ENCODE results near the gene PTK6. TPM values are rescaled to one million over a fixed set of nuclear protein-coding genes. Genes with fewer than 3 reads are reported as not detected.

Gene PTK6
- total and polyA plus RNA-seq, 2 donors (not counting 1 experiment from before 2014, with no cell fraction given) = 0.86 to 2.3 TPM

DNA sequence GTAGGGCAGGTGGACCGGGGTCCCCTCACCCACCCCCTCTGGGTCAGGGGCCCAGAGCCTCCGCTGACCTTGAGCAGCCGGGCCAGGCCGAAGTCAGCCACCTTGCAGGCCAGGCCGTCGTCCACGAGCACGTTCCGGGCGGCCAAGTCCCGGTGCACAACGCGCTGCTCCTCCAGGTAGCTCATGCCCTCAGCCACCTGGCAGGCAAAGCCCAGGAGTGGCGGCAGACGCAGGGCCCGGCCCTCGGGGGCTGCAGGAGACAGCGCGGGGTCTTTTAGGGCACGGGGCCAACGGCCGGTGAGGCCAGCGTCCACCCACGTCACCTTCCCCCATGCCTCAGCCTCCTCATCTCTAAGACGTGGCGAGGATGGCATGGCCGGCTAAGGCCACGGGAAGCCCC is 4.2 kb upstream of the PTK6 start:
- POLR2A ChIA-PET = interaction anchor here (0.6 to 2.1 kb wide), 5 partner anchors 13 to 359 kb away, joined by 4 to 11 read pairs (median 5); partner anchors contain the start of genes FNDC11 and GMEB2
- intact Hi-C loops (cut with micrococcal nuclease) = no loop called here
- Mint-ChIP-seq H3K4me1 (peaks cover 59% of the 10 kb centered on the region), H3K27ac (no peak overlapping the region), H3K4me3 (no peak overlapping the region), H3K9me3 (ENCODE audit: insufficient read depth) (no peaks in the 10 kb centered on the region), H3K27me3 (no peaks in the 10 kb centered on the region)
- WGBS (ENCODE audit: insufficient coverage) = 96% methylated on average over 28 of the region's 28 CpGs
- Histone ChIP-seq H3K9ac (ENCODE audit: low read length) (no peak overlapping the region), H4K20me1 (ENCODE audit: control insufficient read depth, insufficient read depth, low read length, poor library complexity, severe bottlenecking) (no peaks in the 10 kb centered on the region), H3K79me2 (ENCODE audit: control insufficient read depth, insufficient read depth, low read length) (no peaks in the 10 kb centered on the region), H3K27me3 (replicated peaks in 1 of 4; ENCODE audit: control extremely low read depth in 1 of 4, control insufficient read depth in 3 of 4, insufficient read depth in 4 of 4, low read length in 3 of 4) (no peaks in the 10 kb centered on the region), H2AFZ (ENCODE audit: insufficient read depth, low read depth, low read length, poor library complexity, severe bottlenecking) (no peak overlapping the region), H3K4me1 (ENCODE audit: control insufficient read depth in 2 of 2, insufficient read depth in 2 of 2, low read length in 2 of 2) (peaks cover 56 to 81% of the 10 kb centered on the region in 2 donors), H3K36me3 (replicated peaks in 1 of 2; ENCODE audit: control extremely low read depth in 1 of 2, control insufficient read depth in 1 of 2, extremely low read depth in 1 of 2, insufficient read depth in 2 of 2, low read length in 1 of 2) (no peaks in the 10 kb centered on the region), H3K9me3 (ENCODE audit: control extremely low read depth in 1 of 3, control insufficient read depth in 2 of 3, insufficient read depth in 1 of 3, low read length in 2 of 3) (peaks cover 0 to 3% (median 0%) of the 10 kb centered on the region in 3 donors), H3K4me3 (ENCODE audit: control extremely low read depth in 1 of 5, extremely low read depth in 1 of 5, insufficient read depth in 1 of 5, low read depth in 2 of 5, low read length in 4 of 5) (no peak overlapping the region), H3K4me2 (replicated peaks; ENCODE audit: low read depth, low read length, poor library complexity, severe bottlenecking) (peak overlapping the region; percentile 56), H3K27ac (ENCODE audit: low read length in 2 of 2) (no peak overlapping the region)
- TF ChIP-seq EZH2 (IDR thresholded peaks at IDR 0.05; ENCODE audit: borderline replicate concordance, insufficient read depth, low read depth, low read length, poor library complexity, severe bottlenecking) = no peak
- TF ChIP-seq, protein P1, sequence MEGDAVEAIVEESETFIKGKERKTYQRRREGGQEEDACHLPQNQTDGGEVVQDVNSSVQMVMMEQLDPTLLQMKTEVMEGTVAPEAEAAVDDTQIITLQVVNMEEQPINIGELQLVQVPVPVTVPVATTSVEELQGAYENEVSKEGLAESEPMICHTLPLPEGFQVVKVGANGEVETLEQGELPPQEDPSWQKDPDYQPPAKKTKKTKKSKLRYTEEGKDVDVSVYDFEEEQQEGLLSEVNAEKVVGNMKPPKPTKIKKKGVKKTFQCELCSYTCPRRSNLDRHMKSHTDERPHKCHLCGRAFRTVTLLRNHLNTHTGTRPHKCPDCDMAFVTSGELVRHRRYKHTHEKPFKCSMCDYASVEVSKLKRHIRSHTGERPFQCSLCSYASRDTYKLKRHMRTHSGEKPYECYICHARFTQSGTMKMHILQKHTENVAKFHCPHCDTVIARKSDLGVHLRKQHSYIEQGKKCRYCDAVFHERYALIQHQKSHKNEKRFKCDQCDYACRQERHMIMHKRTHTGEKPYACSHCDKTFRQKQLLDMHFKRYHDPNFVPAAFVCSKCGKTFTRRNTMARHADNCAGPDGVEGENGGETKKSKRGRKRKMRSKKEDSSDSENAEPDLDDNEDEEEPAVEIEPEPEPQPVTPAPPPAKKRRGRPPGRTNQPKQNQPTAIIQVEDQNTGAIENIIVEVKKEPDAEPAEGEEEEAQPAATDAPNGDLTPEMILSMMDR (IDR thresholded peaks at IDR 0.05) = no peak
- DNase-seq = no peak
- no peak for ATAC-seq (ENCODE audit: low read depth)
- CTCF ChIA-PET = interaction anchor here (1.0 to 2.8 kb wide), 2 partner anchors 11 to 100 kb away, joined by 3 to 10 read pairs; no protein-coding TSS in a partner anchor

DNA sequence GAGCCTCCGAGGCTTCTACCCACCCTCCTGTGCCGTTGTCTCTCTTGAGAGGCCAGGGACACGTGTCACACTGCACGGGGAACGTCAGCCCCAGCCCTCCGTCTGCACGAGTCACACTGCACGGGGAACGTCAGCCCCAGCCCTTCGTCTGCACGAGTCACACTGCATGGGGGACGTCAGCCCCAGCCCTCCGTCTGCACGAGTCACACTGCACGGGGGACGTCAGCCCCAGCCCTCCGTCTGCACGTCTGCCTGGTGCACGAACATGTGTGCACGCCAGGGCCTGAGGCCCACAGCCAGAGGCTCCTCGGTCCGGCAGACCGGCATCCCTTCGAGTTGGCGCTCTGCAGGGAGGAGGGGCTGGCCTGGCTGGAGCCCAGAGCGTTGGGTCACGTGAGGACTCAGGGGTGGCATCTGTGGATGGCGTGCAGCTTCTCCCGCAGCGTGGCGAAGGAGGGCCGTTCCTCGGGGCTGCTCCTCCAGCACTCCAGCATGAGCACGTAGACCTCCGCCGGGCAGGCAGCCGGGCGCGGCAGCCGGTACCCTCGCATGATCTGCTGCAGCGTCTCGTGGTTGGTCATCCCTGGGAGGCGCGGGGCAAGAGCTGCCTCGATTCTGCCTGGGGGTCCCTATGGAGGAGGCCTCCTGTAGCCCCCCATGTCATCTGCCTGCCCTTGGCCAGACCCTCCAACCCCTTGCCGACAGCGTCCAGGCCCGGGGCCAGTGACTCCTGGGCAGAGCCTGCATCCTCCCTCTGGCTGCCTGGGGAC is 3.4 kb upstream of the PTK6 start:
- WGBS (ENCODE audit: insufficient coverage) = 85% methylated on average over 49 of the region's 49 CpGs
- no peaks in the 10 kb centered on the region for H3K27me3 Mint-ChIP-seq
- no peaks in the 10 kb centered on the region for H3K9me3 Mint-ChIP-seq (ENCODE audit: insufficient read depth)
- Histone ChIP-seq H3K36me3 (replicated peaks in 1 of 2; ENCODE audit: control extremely low read depth in 1 of 2, control insufficient read depth in 1 of 2, extremely low read depth in 1 of 2, insufficient read depth in 2 of 2, low read length in 1 of 2) (no peaks in the 10 kb centered on the region), H3K27me3 (replicated peaks in 1 of 4; ENCODE audit: control extremely low read depth in 1 of 4, control insufficient read depth in 3 of 4, insufficient read depth in 4 of 4, low read length in 3 of 4) (no peaks in the 10 kb centered on the region), H3K4me1 (ENCODE audit: control insufficient read depth in 2 of 2, insufficient read depth in 2 of 2, low read length in 2 of 2) (peaks cover 48 to 75% of the 10 kb centered on the region in 2 donors), H3K9me3 (ENCODE audit: control extremely low read depth in 1 of 3, control insufficient read depth in 2 of 3, insufficient read depth in 1 of 3, low read length in 2 of 3) (peaks cover 0 to 3% (median 0%) of the 10 kb centered on the region in 3 donors), H3K4me2 (replicated peaks; ENCODE audit: low read depth, low read length, poor library complexity, severe bottlenecking) (no peak overlapping the region), H2AFZ (ENCODE audit: insufficient read depth, low read depth, low read length, poor library complexity, severe bottlenecking) (no peak overlapping the region), H3K27ac (ENCODE audit: low read length in 2 of 2) (no peak overlapping the region), H4K20me1 (ENCODE audit: control insufficient read depth, insufficient read depth, low read length, poor library complexity, severe bottlenecking) (no peaks in the 10 kb centered on the region), H3K79me2 (ENCODE audit: control insufficient read depth, insufficient read depth, low read length) (no peaks in the 10 kb centered on the region), H3K9ac (ENCODE audit: low read length) (no peak overlapping the region), H3K4me3 (ENCODE audit: control extremely low read depth in 1 of 5, extremely low read depth in 1 of 5, insufficient read depth in 1 of 5, low read depth in 2 of 5, low read length in 4 of 5) (no peak overlapping the region)
- peak overlapping the region; percentile 59 for H3K27ac Mint-ChIP-seq
- ATAC-seq (ENCODE audit: low read depth) (no peak), DNase-seq (no peak)
- TF ChIP-seq, protein P1 (IDR thresholded peaks at IDR 0.05) = no peak
- TF ChIP-seq EZH2 (IDR thresholded peaks at IDR 0.05; ENCODE audit: borderline replicate concordance, insufficient read depth, low read depth, low read length, poor library complexity, severe bottlenecking) = no peak
- no peak overlapping the region for H3K4me3 Mint-ChIP-seq
- intact Hi-C loops (cut with micrococcal nuclease) = no loop called here
- ChIA-PET CTCF (interaction anchor here (1.8 to 4.7 kb wide), 2 partner anchors 12 to 101 kb away, joined by 7 to 30 read pairs; no protein-coding TSS in a partner anchor), POLR2A (interaction anchor here (1.1 kb wide), 1 partner anchor 27 kb away, joined by 4 read pairs; no protein-coding TSS in a partner anchor)
- H3K4me1 Mint-ChIP-seq = peaks cover 55% of the 10 kb centered on the region
